Gastrocnemius medialis (tissue), 4 donors: Measurements from ENCODE around the gene ATP5F1A. TPM values are rescaled to one million over a fixed set of nuclear protein-coding genes. Genes with fewer than 3 reads are reported as not detected.

Experiments
- ATAC-seq, 2 donors: fragments of 150-250 bp; one replicate each; pipeline ENCODE4 v1.9.1; 2016
- DNase-seq, 2 donors: peaks; one replicate each; pipeline ENCODE4 v3.0.0-alpha.2; 2019
- H3K27ac ChIP-seq, 4 donors: fragments of 200-600 bp; sonication (generic); 1 replicate in 1 of 4; 2 replicates in 3 of 4; pipeline ENCODE4 v1.5.1; 2016 to 2018; ENCODE audit warnings: mild to moderate bottlenecking in 2 of 4, moderate library complexity in 1 of 4
- H3K27me3 ChIP-seq, 3 donors: fragments of 200-600 bp; sonication (generic) in 2 of 3; 1 replicate in 1 of 3; 2 replicates in 2 of 3; pipeline versions ENCODE4 v1.5.1 to v1.6.0; 2016 to 2019; ENCODE audit warnings: mild to moderate bottlenecking in 1 of 3, moderate library complexity in 1 of 3
- H3K36me3 ChIP-seq, 2 donors: fragments of 200-600 bp; sonication (generic) in 1 of 2; one replicate each; pipeline ENCODE4 v1.5.1; 2017 to 2018
- H3K4me1 ChIP-seq, 2 donors: fragments of 200-600 bp; sonication (generic) in 1 of 2; one replicate each; pipeline ENCODE4 v1.5.1; 2016 to 2017; ENCODE audit warnings: mild to moderate bottlenecking in 2 of 2
- H3K4me3 ChIP-seq, 4 donors: fragments of 200-600 bp; sonication (generic) in 3 of 4; 1 replicate in 1 of 4; 2 replicates in 3 of 4; pipeline ENCODE4 v1.5.1; 2016 to 2019; ENCODE audit warnings: mild to moderate bottlenecking in 2 of 4
- H3K9me3 ChIP-seq, 3 donors: fragments of 200-600 bp; sonication (generic) in 2 of 3; 1 replicate in 1 of 3; 2 replicates in 2 of 3; pipeline ENCODE4 v1.5.1; 2016 to 2019
- POLR2A ChIP-seq, 2 donors: fragments of 450-650 bp; IDR thresholded peaks; one replicate each; pipeline ENCODE4 v1.6.1; 2017; ENCODE audit warnings: antibody characterized with exemption in 2 of 2, mild to moderate bottlenecking in 2 of 2, moderate library complexity in 2 of 2
- in situ Hi-C, 4 donors: fragments of 200-750 bp; cut with MboI; loops; one replicate each; pipeline versions ENCODE4 v1.15.0 to v1.8.0; 2017; ENCODE audit warnings: low sequenced_read_pairs in 4 of 4
- intact Hi-C: fragments of 100-400 bp; cut with DNase I; formaldehyde crosslinking; loops from one replicate; pipeline ENCODE4 v1.15.1; 2023; ENCODE audit warnings: low total_unique reads
- total RNA-seq, 4 donors: library from RNA; depleted of rRNA; stranded (reverse); fragments of >200 nt; gene quantifications; one replicate each; pipeline versions ENCODE4 v1.1.0 to v1.2.3, GENCODE V29; 2016
- TF ChIP-seq, protein P1 (sequence below), 5 experiments: fragments of 450-650 bp in 3 of 5; fragments of 200-600 bp in 2 of 5; sonication (generic) in 2 of 5; IDR thresholded peaks in 4 of 5; conservative IDR thresholded peaks in 1 of 5; 1 replicate in 4 of 5; 2 replicates in 1 of 5; pipeline ENCODE4 v1.5.1; 2016 to 2019; ENCODE audit warnings: antibody characterized with exemption in 5 of 5, mild to moderate bottlenecking in 3 of 5, moderate library complexity in 3 of 5

Gene ATP5F1A
- total RNA-seq, 4 donors from 2014 or later: 845 to 1,536 (median 877) TPM

DNA sequence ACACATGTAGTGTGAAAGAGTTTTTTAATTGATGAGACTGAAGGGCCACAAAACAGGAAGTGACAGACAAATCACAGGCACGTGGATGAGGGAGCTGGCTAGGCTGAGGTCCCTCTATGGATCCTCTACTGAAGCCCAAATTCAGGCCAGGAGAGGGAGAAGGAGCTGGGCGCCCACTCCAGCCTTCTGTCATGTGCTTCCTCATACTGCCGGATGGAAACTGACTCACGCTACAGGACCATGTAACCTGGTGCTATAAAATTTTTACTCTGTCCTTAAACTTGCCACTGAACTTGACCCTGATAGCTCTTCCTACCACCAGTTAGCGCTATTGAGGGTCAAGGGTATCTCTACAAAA lies 57.4 kb downstream of the ATP5F1A start:
- no peaks in the 10 kb centered on the region for H3K27me3 ChIP-seq
- no peak for ATAC-seq
- TF ChIP-seq, protein P1, sequence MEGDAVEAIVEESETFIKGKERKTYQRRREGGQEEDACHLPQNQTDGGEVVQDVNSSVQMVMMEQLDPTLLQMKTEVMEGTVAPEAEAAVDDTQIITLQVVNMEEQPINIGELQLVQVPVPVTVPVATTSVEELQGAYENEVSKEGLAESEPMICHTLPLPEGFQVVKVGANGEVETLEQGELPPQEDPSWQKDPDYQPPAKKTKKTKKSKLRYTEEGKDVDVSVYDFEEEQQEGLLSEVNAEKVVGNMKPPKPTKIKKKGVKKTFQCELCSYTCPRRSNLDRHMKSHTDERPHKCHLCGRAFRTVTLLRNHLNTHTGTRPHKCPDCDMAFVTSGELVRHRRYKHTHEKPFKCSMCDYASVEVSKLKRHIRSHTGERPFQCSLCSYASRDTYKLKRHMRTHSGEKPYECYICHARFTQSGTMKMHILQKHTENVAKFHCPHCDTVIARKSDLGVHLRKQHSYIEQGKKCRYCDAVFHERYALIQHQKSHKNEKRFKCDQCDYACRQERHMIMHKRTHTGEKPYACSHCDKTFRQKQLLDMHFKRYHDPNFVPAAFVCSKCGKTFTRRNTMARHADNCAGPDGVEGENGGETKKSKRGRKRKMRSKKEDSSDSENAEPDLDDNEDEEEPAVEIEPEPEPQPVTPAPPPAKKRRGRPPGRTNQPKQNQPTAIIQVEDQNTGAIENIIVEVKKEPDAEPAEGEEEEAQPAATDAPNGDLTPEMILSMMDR (IDR thresholded peaks at IDR 0.05 in 4 of 5, conservative IDR thresholded peaks at IDR 0.05 in 1 of 5): no peak
- no peak for TF ChIP-seq POLR2A (IDR thresholded peaks at IDR 0.05)
- no peak overlapping the region for H3K4me3 ChIP-seq
- in situ Hi-C loops (no loop called here), intact Hi-C loops (no loop called here)
- H3K4me1 ChIP-seq: no peaks in the 10 kb centered on the region
- no peaks in the 10 kb centered on the region for H3K9me3 ChIP-seq
- DNase-seq: no peak
- no peak overlapping the region for H3K27ac ChIP-seq
- no peaks in the 10 kb centered on the region for H3K36me3 ChIP-seq

DNA sequence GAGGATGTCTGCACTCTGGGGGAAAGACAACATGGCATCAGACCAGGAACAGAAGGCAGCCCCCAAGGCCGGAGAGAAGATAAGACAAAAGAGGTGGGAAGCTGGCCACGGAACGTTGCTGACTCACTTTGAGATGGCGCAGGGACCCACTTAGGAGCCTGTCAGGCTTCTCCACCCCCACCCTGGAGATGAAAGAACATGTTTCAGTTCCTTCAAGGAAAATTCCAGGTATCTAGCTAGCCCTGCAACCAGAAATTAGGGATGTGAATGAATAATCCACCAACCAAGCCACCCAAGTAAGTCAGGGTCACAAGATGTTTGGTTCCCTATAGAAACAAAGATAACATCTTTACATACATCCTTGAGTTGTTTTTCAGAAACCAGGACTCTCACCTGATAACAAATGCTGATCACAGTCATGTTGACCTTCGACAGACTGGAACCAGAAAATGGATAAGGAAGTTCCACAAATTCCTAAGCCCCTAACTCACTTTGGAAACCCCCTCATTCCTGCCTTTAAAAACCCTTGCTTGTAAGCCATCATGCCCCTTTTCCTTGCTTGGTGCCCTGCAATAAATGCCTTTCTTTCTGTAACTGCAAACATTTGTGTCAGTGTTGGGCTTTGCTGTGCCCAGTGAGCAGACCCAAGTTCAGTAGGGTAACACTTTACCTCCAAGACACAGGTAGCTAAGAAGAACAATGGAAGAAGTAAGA lies 57.9 kb downstream of the ATP5F1A start:
- ATAC-seq (no peak), DNase-seq (no peak)
- intact Hi-C loops: no loop called here
- no peak for TF ChIP-seq POLR2A (IDR thresholded peaks at IDR 0.05)
- TF ChIP-seq, protein P1 (IDR thresholded peaks at IDR 0.05 in 4 of 5, conservative IDR thresholded peaks at IDR 0.05 in 1 of 5): no peak
- Histone ChIP-seq H3K4me1 (no peaks in the 10 kb centered on the region), H3K27me3 (no peaks in the 10 kb centered on the region), H3K36me3 (no peaks in the 10 kb centered on the region), H3K27ac (no peak overlapping the region), H3K4me3 (no peak overlapping the region), H3K9me3 (no peaks in the 10 kb centered on the region)
- in situ Hi-C loops: no loop called here

- ATAC-seq (no peak), DNase-seq (no peak)
- intact Hi-C loops (no loop called here), in situ Hi-C loops (no loop called here)
- Histone ChIP-seq H3K9me3 (no peaks in the 10 kb centered on the region), H3K4me1 (no peaks in the 10 kb centered on the region), H3K4me3 (no peak overlapping the region), H3K36me3 (no peaks in the 10 kb centered on the region), H3K27ac (no peak overlapping the region), H3K27me3 (no peaks in the 10 kb centered on the region)
- no peak for TF ChIP-seq POLR2A (IDR thresholded peaks at IDR 0.05)
- TF ChIP-seq, protein P1 (IDR thresholded peaks at IDR 0.05 in 4 of 5, conservative IDR thresholded peaks at IDR 0.05 in 1 of 5): no peak
These were observed 60.4 kb downstream of the ATP5F1A start for GRCh38 chr18:46037512-46038305.

- Histone ChIP-seq H3K4me1 (no peaks in the 10 kb centered on the region), H3K27ac (no peak overlapping the region), H3K27me3 (no peaks in the 10 kb centered on the region), H3K4me3 (no peak overlapping the region), H3K9me3 (no peaks in the 10 kb centered on the region), H3K36me3 (no peaks in the 10 kb centered on the region)
- intact Hi-C loops: no loop called here
- ATAC-seq (no peak), DNase-seq (no peak)
- in situ Hi-C loops: no loop called here
- TF ChIP-seq, protein P1 (IDR thresholded peaks at IDR 0.05 in 4 of 5, conservative IDR thresholded peaks at IDR 0.05 in 1 of 5): no peak
- TF ChIP-seq POLR2A (IDR thresholded peaks at IDR 0.05): no peak
These were observed 62.1 kb downstream of the ATP5F1A start for GRCh38 chr18:46035696-46036680.
